ES-I3 (cell line): ENCODE data around the gene EPC1.
"Not testable (repeated sequence)": the region's sequence is repeated elsewhere in the genome, so short reads cannot be mapped to it uniquely, and the experiment has no call there.

Source experiments
- H3K36me3 ChIP-seq: 2 replicates; pipeline ENCODE4 v1.6.1; 2013; ENCODE audit warnings: mild to moderate bottlenecking, low read length, control low read depth, moderate library complexity; ENCODE audit not compliant: insufficient read depth
- H3K4me1 ChIP-seq: 2 replicates; pipeline ENCODE4 v1.6.1; 2013; ENCODE audit warnings: mild to moderate bottlenecking, control low read depth, low read length; ENCODE audit not compliant: insufficient read depth
- H3K9ac ChIP-seq: 2 replicates; pipeline ENCODE4 v1.6.1; 2013; ENCODE audit warnings: low read depth, mild to moderate bottlenecking, low read length, moderate library complexity
- H3K9me3 ChIP-seq: 2 replicates; pipeline ENCODE4 v1.6.1; 2013; ENCODE audit warnings: mild to moderate bottlenecking, low read length, moderate library complexity; ENCODE audit not compliant: control insufficient read depth, insufficient read depth

The EPC1 gene

GRCh38 chr10:32237644-32238345 lies 109.2 kb downstream of the EPC1 start:
- Histone ChIP-seq H3K4me1 (no peaks in the 10 kb centered on the region), H3K9me3 (peaks cover 5% of the 10 kb centered on the region), H3K36me3 (no peaks in the 10 kb centered on the region), H3K9ac (no peak overlapping the region)

- Histone ChIP-seq H3K9ac (no peak overlapping the region), H3K4me1 (no peaks in the 10 kb centered on the region), H3K36me3 (no peaks in the 10 kb centered on the region), H3K9me3 (peaks cover 5% of the 10 kb centered on the region)
These were observed 112.5 kb downstream of the EPC1 start for GRCh38 chr10:32234471-32234870.

GRCh38 chr10:32233375-32233774 lies 113.6 kb downstream of the EPC1 start:
- H3K9me3 ChIP-seq, H3K9ac ChIP-seq, H3K36me3 ChIP-seq, H3K4me1 ChIP-seq: not testable (repeated sequence)

- no peaks in the 10 kb centered on the region for H3K4me1 ChIP-seq
- no peaks in the 10 kb centered on the region for H3K36me3 ChIP-seq
- no peak overlapping the region for H3K9ac ChIP-seq
- H3K9me3 ChIP-seq = peaks cover 5% of the 10 kb centered on the region
These were observed 114.6 kb downstream of the EPC1 start for GRCh38 chr10:32232378-32232777.

GRCh38 chr10:32229788-32230187 lies 117.2 kb downstream of the EPC1 start:
- not testable (repeated sequence) for H3K4me1 ChIP-seq, H3K9ac ChIP-seq, H3K36me3 ChIP-seq, H3K9me3 ChIP-seq

- Histone ChIP-seq H3K9me3 (no peaks in the 10 kb centered on the region), H3K9ac (no peak overlapping the region), H3K4me1 (no peaks in the 10 kb centered on the region), H3K36me3 (no peaks in the 10 kb centered on the region)
These were observed 117.8 kb downstream of the EPC1 start for GRCh38 chr10:32229170-32229569.

- Histone ChIP-seq H3K9me3 (no peaks in the 10 kb centered on the region; the same call in 1 of the 2 replicates), H3K4me1 (no peaks in the 10 kb centered on the region), H3K9ac (no peak overlapping the region), H3K36me3 (no peaks in the 10 kb centered on the region)
These were observed 119.2 kb downstream of the EPC1 start for GRCh38 chr10:32227802-32228201.

GRCh38 chr10:32226624-32227023 lies 120.3 kb downstream of the EPC1 start:
- Histone ChIP-seq H3K36me3 (no peaks in the 10 kb centered on the region), H3K4me1 (no peaks in the 10 kb centered on the region), H3K9me3 (no peaks in the 10 kb centered on the region; the same call in 1 of the 2 replicates), H3K9ac (no peak overlapping the region)

GRCh38 chr10:32225976-32226375 lies 121.0 kb downstream of the EPC1 start:
- Histone ChIP-seq H3K36me3 (no peaks in the 10 kb centered on the region), H3K4me1 (no peaks in the 10 kb centered on the region), H3K9ac (no peak overlapping the region), H3K9me3 (no peaks in the 10 kb centered on the region; the same call in 1 of the 2 replicates)

- not testable (repeated sequence) for H3K9ac ChIP-seq, H3K9me3 ChIP-seq, H3K36me3 ChIP-seq, H3K4me1 ChIP-seq
These were observed 124.6 kb downstream of the EPC1 start for GRCh38 chr10:32222376-32222775.

GRCh38 chr10:32219156-32219555 lies 127.8 kb downstream of the EPC1 start:
- H3K9ac ChIP-seq, H3K36me3 ChIP-seq, H3K4me1 ChIP-seq, H3K9me3 ChIP-seq: not testable (repeated sequence)

GRCh38 chr10:32218206-32219044 lies 128.5 kb downstream of the EPC1 start:
- H3K9ac ChIP-seq, H3K4me1 ChIP-seq, H3K9me3 ChIP-seq, H3K36me3 ChIP-seq: not testable (repeated sequence)
